HG03469 (cell line): ENCODE measurements around the gene LEFTY1.
A peak's percentile ranks its signal among the peaks of the same experiment; 100 is the strongest.

ENCODE experiments used
- ATAC-seq: cut with Tn5 transposase; IDR thresholded peaks from one replicate; pipeline ENCODE4 v1.9.1; 2021; ENCODE audit warnings: mild to moderate bottlenecking, moderate library complexity, moderate number of reproducible peaks; ENCODE audit not compliant: unreplicated experiment

LEFTY1 gene

DNA sequence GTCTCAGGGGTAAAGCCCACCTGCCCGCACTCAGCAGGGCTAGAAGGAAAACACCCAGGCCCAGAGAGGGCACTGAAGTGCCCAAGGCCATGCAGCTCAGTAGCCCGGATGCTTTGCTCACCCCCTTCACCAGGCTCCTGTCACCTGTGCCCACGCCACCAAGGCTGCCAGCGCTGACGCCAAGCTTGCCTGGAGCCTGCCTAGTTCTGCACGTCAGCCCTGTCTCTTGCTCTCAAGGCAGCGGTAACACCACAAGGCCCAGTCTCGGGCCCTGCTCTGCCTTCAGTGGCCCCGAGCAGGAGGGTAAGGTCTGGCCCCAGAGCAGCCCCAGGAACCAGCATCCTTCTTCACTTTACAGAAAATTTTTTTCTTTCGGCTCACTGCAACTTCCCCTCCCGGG lies 14.5 kb downstream of the LEFTY1 start:
- ATAC-seq = no peak

- ATAC-seq = no peak
Measured at GRCh38 chr1:225873281-225873850, 15.6 kb downstream of the LEFTY1 start.

- ATAC-seq = no peak
Measured at GRCh38 chr1:225872075-225872430, 16.9 kb downstream of the LEFTY1 start.

- ATAC-seq = no peak
Measured at GRCh38 chr1:225871359-225872074, 17.4 kb downstream of the LEFTY1 start.

GRCh38 chr1:225870911-225871310 lies 18.0 kb downstream of the LEFTY1 start:
- no peak for ATAC-seq

- no peak for ATAC-seq
Measured at GRCh38 chr1:225868631-225869330, 20.2 kb downstream of the LEFTY1 start.

- no peak for ATAC-seq
Measured at GRCh38 chr1:225866981-225867380, 22.0 kb downstream of the LEFTY1 start.

DNA sequence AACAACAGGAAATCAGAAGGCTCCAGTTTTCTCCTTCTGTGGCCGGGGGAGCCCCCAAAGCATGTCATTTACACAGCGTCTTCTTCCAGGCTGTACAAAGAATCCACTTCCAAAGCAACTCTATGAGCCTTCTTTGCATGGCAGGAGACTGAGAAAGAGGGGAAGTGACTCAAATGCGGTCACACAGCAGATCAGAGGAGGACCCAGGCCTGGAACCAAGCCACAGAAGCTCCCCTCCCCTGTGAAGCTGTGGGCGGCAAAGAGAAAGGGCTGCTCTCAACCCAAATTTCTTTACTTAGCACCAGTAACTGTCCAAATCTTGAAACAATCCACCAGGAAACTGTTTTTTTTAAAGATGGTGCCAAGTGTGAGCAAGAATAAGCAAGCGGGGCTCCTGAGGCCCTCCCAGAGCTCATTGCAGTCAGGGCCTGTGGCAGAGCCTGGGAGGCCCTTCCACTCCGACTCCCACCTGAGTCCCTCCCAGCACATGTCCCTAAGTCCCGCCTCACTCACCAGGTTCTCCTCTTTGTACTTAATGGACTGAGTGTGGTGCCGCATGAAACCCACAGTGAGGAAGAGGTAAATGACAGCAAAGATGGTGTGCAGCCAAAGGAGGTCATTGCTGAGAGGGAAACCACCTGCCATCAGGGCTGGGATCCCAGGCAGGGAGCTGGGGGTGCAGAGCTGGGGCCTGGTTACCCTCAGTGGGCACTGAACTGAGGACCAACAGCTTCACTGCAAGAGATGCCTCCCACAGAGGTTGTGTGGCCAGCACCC lies 22.7 kb downstream of the LEFTY1 start:
- peak; percentile 56 for ATAC-seq

DNA sequence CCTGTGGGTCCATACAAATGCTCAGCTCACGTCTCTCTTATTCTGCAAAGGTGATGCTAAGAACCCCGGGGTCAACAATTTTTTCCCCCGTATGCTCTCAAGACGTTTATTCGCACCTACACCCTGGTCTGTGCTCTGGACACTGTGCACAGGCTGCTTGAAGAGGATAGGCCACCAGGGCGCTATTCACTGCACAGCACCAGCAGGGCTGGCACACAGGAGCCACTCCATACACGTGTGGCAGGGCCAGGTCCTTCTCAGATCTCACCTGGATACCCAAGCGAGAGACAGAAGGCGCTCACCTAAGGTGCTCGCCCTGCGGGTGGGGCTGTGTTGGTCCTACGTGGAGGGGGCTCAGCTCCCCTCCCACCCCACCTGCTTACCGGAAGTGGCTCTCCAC lies 23.4 kb downstream of the LEFTY1 start:
- no peak for ATAC-seq

DNA sequence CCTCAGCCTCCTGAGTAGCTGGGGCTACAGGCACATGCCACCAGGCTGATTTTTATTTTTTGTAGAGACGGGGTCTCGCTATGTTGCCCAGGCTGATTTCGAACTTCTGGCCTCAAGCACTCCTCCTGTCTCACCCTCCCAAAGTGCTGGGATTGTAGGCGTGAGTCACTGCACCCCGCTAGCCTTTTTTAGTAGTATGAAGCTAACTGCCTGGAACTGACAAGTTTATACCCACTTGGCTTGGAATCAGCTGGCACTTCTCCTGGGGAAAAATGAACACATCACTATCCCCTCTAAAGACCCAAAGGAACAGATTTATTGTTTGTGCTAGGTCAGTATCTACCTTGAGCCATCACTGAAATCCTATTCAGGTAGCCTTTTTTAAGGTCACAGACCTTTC lies 25.8 kb downstream of the LEFTY1 start:
- no peak for ATAC-seq

- ATAC-seq = no peak
Measured at GRCh38 chr1:225862581-225862950, 26.4 kb downstream of the LEFTY1 start.

GRCh38 chr1:225861834-225862580 lies 26.9 kb downstream of the LEFTY1 start:
- ATAC-seq = no peak

DNA sequence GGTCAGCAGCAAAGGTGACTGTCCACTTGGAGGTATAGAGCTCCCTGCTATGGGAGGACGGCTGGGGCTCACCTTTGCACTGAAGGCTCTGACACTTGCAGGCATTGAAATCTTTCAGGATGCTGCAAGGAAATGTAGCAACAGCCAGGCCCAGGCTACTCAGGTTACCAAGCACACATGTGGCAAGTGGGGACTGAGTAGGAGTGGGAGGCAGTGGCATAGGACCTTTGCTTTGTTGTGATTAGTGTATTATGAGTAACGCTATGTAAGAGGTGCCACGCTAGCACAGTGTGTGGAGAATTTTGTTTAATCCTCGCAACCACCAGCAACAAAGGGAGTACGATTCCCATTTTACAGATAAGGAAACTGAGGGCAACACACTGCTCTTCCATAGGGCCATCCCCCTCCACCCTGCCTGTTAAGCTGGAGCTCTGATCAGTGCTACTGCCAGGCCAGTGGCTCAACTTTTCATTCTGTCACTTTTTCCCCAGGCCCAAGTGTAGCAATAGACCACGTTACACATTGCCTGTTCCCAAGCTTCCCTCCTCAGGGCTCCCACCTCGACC lies 28.0 kb downstream of the LEFTY1 start:
- ATAC-seq = no peak

- ATAC-seq = no peak
Measured at GRCh38 chr1:225860107-225860506, 28.8 kb downstream of the LEFTY1 start.

- ATAC-seq = no peak
Measured at GRCh38 chr1:225859151-225859550, 29.8 kb downstream of the LEFTY1 start.

GRCh38 chr1:225857256-225857655 lies 31.7 kb downstream of the LEFTY1 start:
- ATAC-seq = no peak

- no peak for ATAC-seq
Measured at GRCh38 chr1:225855503-225856300, 33.2 kb downstream of the LEFTY1 start.

- no peak for ATAC-seq
Measured at GRCh38 chr1:225853441-225853840, 35.5 kb downstream of the LEFTY1 start.

DNA sequence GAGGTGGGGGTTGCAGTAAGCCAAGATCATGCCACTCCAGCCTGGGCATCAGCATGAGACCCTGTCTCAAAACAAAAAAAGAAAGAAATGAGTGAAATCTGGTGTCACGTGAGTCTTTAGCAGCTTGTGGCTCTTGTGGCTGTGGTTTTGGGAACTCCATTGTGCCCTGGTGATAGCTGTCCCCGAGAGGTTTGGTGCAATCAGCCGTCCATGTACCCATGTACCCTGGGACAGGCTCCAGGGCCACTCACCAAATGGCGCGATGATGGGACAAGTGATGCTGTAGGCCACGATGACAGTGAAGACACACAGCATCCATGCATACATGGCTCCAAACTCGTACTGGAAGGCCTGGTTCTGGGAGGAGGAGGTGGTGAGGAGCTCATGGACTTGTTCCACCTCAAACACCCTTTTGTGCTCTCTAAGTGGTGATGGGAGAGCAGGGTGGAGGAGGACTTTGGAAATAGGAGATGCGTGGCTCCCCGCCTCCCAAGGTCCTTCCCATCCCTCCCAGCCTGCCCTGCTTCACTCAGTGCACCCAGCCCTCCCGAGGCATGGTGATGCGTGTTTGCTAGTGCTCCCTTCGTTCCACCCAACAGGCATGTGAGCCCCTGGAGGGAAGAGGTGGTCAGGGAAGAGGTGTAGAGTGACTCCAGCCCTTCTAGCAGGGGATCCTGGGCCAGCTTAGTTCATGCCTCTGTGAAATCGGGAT lies 36.4 kb downstream of the LEFTY1 start:
- ATAC-seq = no peak
